Kidney (tissue), 14 donors: ENCODE results near the gene TCEA3. TPM values are rescaled to one million over a fixed set of nuclear protein-coding genes. Genes with fewer than 3 reads are reported as not detected.
A peak's percentile ranks its signal among the peaks of the same experiment; 100 is the strongest.

Experiments used
- DNase-seq, 5 donors: peaks; one replicate each; pipeline ENCODE4 v3.0.0-alpha.2; 2013 to 2020
- FAIRE-seq: peaks from 2 replicates; lab custom pipeline; 2012; peaks lifted over from hg19 to GRCh38; lab: Jason Lieb, UNC
- H3K27ac ChIP-seq, 2 donors: one replicate each; pipeline ENCODE4 v1.7.0; 2013; ENCODE audit warnings: low read depth in 2 of 2, low read length in 2 of 2, inconsistent platforms in 1 of 2
- H3K27me3 ChIP-seq: one replicate; pipeline ENCODE4 v1.7.1; 2013; ENCODE audit warnings: low read length, inconsistent platforms; ENCODE audit not compliant: control insufficient read depth, insufficient read depth
- H3K36me3 ChIP-seq, 3 donors: one replicate each; pipeline versions ENCODE4 v1.7.0 to v1.7.1; 2013; ENCODE audit warnings: low read length in 3 of 3, control low read depth in 1 of 3, inconsistent platforms in 1 of 3; ENCODE audit not compliant: insufficient read depth in 3 of 3, control insufficient read depth in 2 of 3
- H3K4me1 ChIP-seq, 3 donors: one replicate each; pipeline versions ENCODE4 v1.7.0 to v1.7.1; 2013; ENCODE audit warnings: low read length in 3 of 3, inconsistent platforms in 1 of 3, low read depth in 1 of 3; ENCODE audit not compliant: control insufficient read depth in 2 of 3, insufficient read depth in 2 of 3
- H3K4me3 ChIP-seq, 3 donors: one replicate each; pipeline versions ENCODE4 v1.7.0 to v1.8.1; 2013; ENCODE audit warnings: low read length in 3 of 3, control low read depth in 1 of 3, inconsistent platforms in 1 of 3
- H3K9ac ChIP-seq, 3 donors: one replicate each; pipeline versions ENCODE4 v1.7.0 to v1.7.1; 2013; ENCODE audit warnings: low read length in 3 of 3, control low read depth in 1 of 3, inconsistent platforms in 1 of 3
- H3K9me3 ChIP-seq, 3 donors: one replicate each; pipeline versions ENCODE4 v1.7.0 to v1.7.1; 2013; ENCODE audit warnings: low read length in 3 of 3, control low read depth in 1 of 3, inconsistent platforms in 1 of 3; ENCODE audit not compliant: control insufficient read depth in 2 of 3, insufficient read depth in 1 of 3
- CTCF ChIP-seq: IDR thresholded peaks from 3 replicates; pipeline ENCODE4 v1.5.1; 2012; ENCODE audit warnings: mild to moderate bottlenecking, moderate library complexity, borderline replicate concordance; ENCODE audit not compliant: insufficient read depth; ENCODE audit errors: extremely low read depth
- intact Hi-C: fragments of 100-400 bp; cut with DNase I; formaldehyde crosslinking; loops from one replicate; pipeline ENCODE4 v1.11.1; 2022
- polyA plus RNA-seq: library from polyadenylated mRNA; stranded (reverse); fragments of 350-450 nt; fragmentation: Illumina TruSeq; extraction: RNeasy Lipid Tissue Mini Kit (QIAGEN cat#74804); gene quantifications from one replicate; pipeline ENCODE4 v1.2.3, GENCODE V29; 2014; ENCODE audit warnings: low read depth, low replicate concordance; ENCODE audit not compliant: insufficient read depth
- total RNA-seq: library from RNA; stranded (reverse); fragmentation: NEBNext Ultra II Directional; extraction: Animal tissue kit (Norgen Biotek cat#: 25700); gene quantifications from one replicate; pipeline ENCODE4 v1.2.1, GENCODE V29; 2021
- donor health status: control.
- donor health status: control.
- donor health status: control.
- donor health status: control.
- donor health status: control.
- donor health status: DM: yes; HTN: yes; CAD: no.
- donor health status: Normal renal cell carcinoma (clear cell type).

TCEA3 gene
- total and polyA plus RNA-seq, 2 donors from 2014 or later = 46.3 to 93.2 TPM

GRCh38 chr1:23341931-23342692 lies 82.4 kb downstream of the TCEA3 start:
- Histone ChIP-seq H3K36me3 (peaks cover 0 to 4% (median under 1%) of the 10 kb centered on the region in 3 donors), H3K4me3 (peak overlapping the region; percentile 80 to 95 (median 84)), H3K4me1 (peaks cover 3 to 17% (median 6%) of the 10 kb centered on the region in 3 donors), H3K27me3 (no peaks in the 10 kb centered on the region), H3K27ac (no peak overlapping the region), H3K9me3 (no peaks in the 10 kb centered on the region), H3K9ac (peak overlapping the region in 2 of 3 donors; percentile 24 to 83)
- FAIRE-seq (no peak), DNase-seq (peak in 1 of 5 donors; percentile 33)
- TF ChIP-seq CTCF = no peak
- intact Hi-C loops = no loop called here

- FAIRE-seq (no peak), DNase-seq (no peak)
- intact Hi-C loops = no loop called here
- peaks cover 3 to 17% (median 6%) of the 10 kb centered on the region in 3 donors for H3K4me1 ChIP-seq
- no peak overlapping the region for H3K4me3 ChIP-seq
- no peak overlapping the region for H3K27ac ChIP-seq
- no peak for TF ChIP-seq CTCF
- no peaks in the 10 kb centered on the region for H3K27me3 ChIP-seq
- H3K9ac ChIP-seq = no peak overlapping the region
- peaks cover 4 to 12% (median 5%) of the 10 kb centered on the region in 3 donors for H3K36me3 ChIP-seq
- H3K9me3 ChIP-seq = no peaks in the 10 kb centered on the region
Measured at GRCh38 chr1:23339632-23340031, 84.9 kb downstream of the TCEA3 start.

- no peak overlapping the region for H3K27ac ChIP-seq
- FAIRE-seq (no peak), DNase-seq (no peak)
- intact Hi-C loops = no loop called here
- peaks cover 3 to 17% (median 6%) of the 10 kb centered on the region in 3 donors for H3K4me1 ChIP-seq
- peaks cover 5 to 25% (median 6%) of the 10 kb centered on the region in 3 donors for H3K36me3 ChIP-seq
- no peak overlapping the region for H3K4me3 ChIP-seq
- H3K27me3 ChIP-seq = no peaks in the 10 kb centered on the region
- no peak for TF ChIP-seq CTCF
- H3K9ac ChIP-seq = no peak overlapping the region
- no peaks in the 10 kb centered on the region for H3K9me3 ChIP-seq
Measured at GRCh38 chr1:23337869-23338268, 86.7 kb downstream of the TCEA3 start.
